HepG2 (cell line): ENCODE measurements around the gene EEF1E1. TPM values are rescaled to one million over a fixed set of nuclear protein-coding genes. Genes with fewer than 3 reads are reported as not detected.

ENCODE experiments used
- ISL2 ChIP-seq: sonication (generic); formaldehyde crosslinking; IDR thresholded peaks from 2 replicates; pipeline ENCODE4 v1.5.0; 2020; ENCODE audit warnings: missing genetic modification reagents
- JUN ChIP-seq: sonication (generic); formaldehyde crosslinking; IDR thresholded peaks from 2 replicates; pipeline ENCODE4 v1.4.0; 2020; ENCODE audit warnings: mild to moderate bottlenecking, missing genetic modification reagents
- LCORL ChIP-seq, 2 experiments: fragments of 450-650 bp in 1 of 2; sonication (generic) in 1 of 2; formaldehyde crosslinking in 1 of 2; IDR thresholded peaks; 2 replicates each; pipeline versions ENCODE4 v1.5.0 to v1.6.1; 2017 to 2020; ENCODE audit warnings: antibody characterized with exemption in 1 of 2, missing genetic modification reagents in 1 of 2
- MAFG ChIP-seq: sonication (generic); formaldehyde crosslinking; IDR thresholded peaks from 2 replicates; pipeline ENCODE4 v1.5.1; 2020; ENCODE audit warnings: mild to moderate bottlenecking, missing genetic modification reagents
- MTA3 ChIP-seq: sonication (generic); formaldehyde crosslinking; IDR thresholded peaks from 2 replicates; pipeline ENCODE4 v1.4.0; 2020; ENCODE audit warnings: missing genetic modification reagents
- MTF2 ChIP-seq: sonication (generic); formaldehyde crosslinking; IDR thresholded peaks from 2 replicates; pipeline ENCODE4 v1.5.0; 2020; ENCODE audit warnings: missing genetic modification reagents, borderline replicate concordance
- RBM22 ChIP-seq: fragments of 200-400 bp; formaldehyde crosslinking; optimal IDR thresholded peaks from 2 replicates; pipeline ENCODE3; 2017; ENCODE audit warnings: mild to moderate bottlenecking, low read length, moderate library complexity
- SNAI1 ChIP-seq: sonication (generic); formaldehyde crosslinking; IDR thresholded peaks from 2 replicates; pipeline ENCODE4 v1.5.0; 2020; ENCODE audit warnings: mild to moderate bottlenecking, missing genetic modification reagents, borderline replicate concordance
- TARDBP ChIP-seq: sonication (generic); formaldehyde crosslinking; IDR thresholded peaks from 2 replicates; pipeline ENCODE4 v1.8.0; 2022; ENCODE audit warnings: mild to moderate bottlenecking, missing genetic modification reagents
- TEAD3 ChIP-seq: optimal IDR thresholded peaks from 2 replicates; pipeline ENCODE3; 2016; ENCODE audit warnings: borderline replicate concordance
- YEATS2 ChIP-seq: sonication (generic); formaldehyde crosslinking; IDR thresholded peaks from 2 replicates; pipeline ENCODE4 v1.4.0; 2020; ENCODE audit warnings: missing genetic modification reagents, borderline replicate concordance
- ZMYM4 ChIP-seq: sonication (generic); formaldehyde crosslinking; IDR thresholded peaks from 2 replicates; pipeline ENCODE4 v1.8.1; 2023; ENCODE audit warnings: mild to moderate bottlenecking, missing genetic modification reagents
- ZNF20 ChIP-seq: sonication (generic); formaldehyde crosslinking; IDR thresholded peaks from 2 replicates; pipeline ENCODE4 v1.4.0; 2020; ENCODE audit warnings: mild to moderate bottlenecking, moderate library complexity, missing genetic modification reagents
- ZNF337 ChIP-seq: sonication (generic); formaldehyde crosslinking; IDR thresholded peaks from 2 replicates; pipeline ENCODE4 v1.5.1; 2020; ENCODE audit warnings: missing genetic modification reagents, low read depth, mild to moderate bottlenecking, borderline replicate concordance
- ZNF33A ChIP-seq: sonication (generic); formaldehyde crosslinking; IDR thresholded peaks from 2 replicates; pipeline ENCODE4 v1.5.1; 2020; ENCODE audit warnings: missing genetic modification reagents, mild to moderate bottlenecking, moderate library complexity, borderline replicate concordance
- ZNF546 ChIP-seq: sonication (generic); formaldehyde crosslinking; conservative IDR thresholded peaks from 2 replicates; pipeline ENCODE4 v1.8.1; 2023; ENCODE audit warnings: mild to moderate bottlenecking, missing genetic modification reagents
- ZNF775 ChIP-seq: sonication (generic); formaldehyde crosslinking; IDR thresholded peaks from 2 replicates; pipeline ENCODE4 v1.4.0; 2020; ENCODE audit warnings: missing genetic modification reagents, mild to moderate bottlenecking, moderate library complexity, borderline replicate concordance
- polyA plus RNA-seq, 8 experiments: library from polyadenylated mRNA; depleted of rRNA in 3 of 8; stranded (reverse) in 7 of 8; unstranded in 1 of 8; fragments of >200 nt; fragmentation: Illumina TruSeq in 4 of 8; extraction: Trizol in 4 of 8; gene quantifications; 2 replicates each; pipeline versions ENCODE4 v1.2.1 to v1.2.3, GENCODE V29; 2011 to 2016; ENCODE audit warnings: low read depth in 4 of 8, missing spikeins in 1 of 8, mixed read lengths in 1 of 8; ENCODE audit not compliant: insufficient read depth in 1 of 8
- total RNA-seq, 5 experiments: library from RNA; depleted of rRNA; stranded (reverse); fragments of >200 nt; fragmentation: Illumina TruSeq; extraction: Trizol; gene quantifications; 2 replicates each; pipeline ENCODE4 v1.2.3, GENCODE V29; 2016; ENCODE audit warnings: low read depth in 1 of 5
- TF ChIP-seq, protein P1 (sequence below): sonication (generic); formaldehyde crosslinking; IDR thresholded peaks from 2 replicates; pipeline ENCODE4 v1.5.0; 2020; ENCODE audit warnings: missing genetic modification reagents, mild to moderate bottlenecking, borderline replicate concordance
- TF ChIP-seq, protein P2 (sequence below): sonication (generic); formaldehyde crosslinking; IDR thresholded peaks from 2 replicates; pipeline ENCODE4 v1.9.0; 2021; ENCODE audit warnings: missing genetic modification reagents, borderline replicate concordance
- TF ChIP-seq, protein P3 (sequence below): sonication (generic); formaldehyde crosslinking; IDR thresholded peaks from 2 replicates; pipeline ENCODE4 v1.4.0; 2020; ENCODE audit warnings: missing genetic modification reagents, mild to moderate bottlenecking, borderline replicate concordance
- TF ChIP-seq, protein P4 (sequence below): fragments of 450-650 bp; IDR thresholded peaks from 2 replicates; pipeline ENCODE4 v1.6.1; 2016

Gene EEF1E1
- total and polyA plus RNA-seq, 2 of the 13 experiments (the other 11 are each of a cell fraction or from before 2014, with no cell fraction given): 128 to 188 TPM

DNA sequence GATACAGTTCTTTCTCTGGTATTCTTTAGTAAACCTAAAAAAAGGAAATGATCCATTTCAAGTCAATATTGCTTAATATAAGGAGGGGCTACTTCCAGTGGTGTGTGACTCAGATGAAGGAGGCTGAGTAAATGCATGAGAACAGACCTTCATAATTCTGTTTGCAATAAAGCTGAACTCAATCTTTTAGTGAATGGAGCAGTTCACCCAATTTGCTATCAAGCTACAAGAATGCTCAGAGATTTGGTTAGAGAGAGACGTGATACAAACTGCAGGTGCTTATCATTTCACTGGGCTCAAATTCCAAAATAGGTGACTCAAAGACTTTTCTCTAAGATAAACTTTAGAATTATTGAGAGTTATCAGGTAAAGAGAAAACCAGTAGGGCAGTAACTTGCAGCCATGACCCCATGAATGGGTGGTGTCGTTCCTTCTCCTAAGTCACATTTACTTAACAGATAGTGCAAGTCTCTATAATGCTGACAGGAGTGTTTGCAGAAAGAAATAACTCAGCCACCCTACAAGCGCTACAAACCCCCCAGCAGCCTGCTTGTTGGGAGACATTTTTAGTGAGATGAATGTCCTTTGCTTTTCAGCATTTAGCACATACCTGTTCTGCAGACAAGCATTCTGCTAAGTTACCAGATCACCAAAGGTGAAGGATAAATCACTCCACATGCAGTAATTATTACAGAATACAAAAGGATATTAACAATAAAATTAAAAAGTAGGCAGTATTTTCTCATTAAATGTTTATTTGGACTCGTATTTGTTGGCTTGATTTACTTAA is 21.8 kb downstream of the EEF1E1 start (continued):
- TF ChIP-seq, protein P1, sequence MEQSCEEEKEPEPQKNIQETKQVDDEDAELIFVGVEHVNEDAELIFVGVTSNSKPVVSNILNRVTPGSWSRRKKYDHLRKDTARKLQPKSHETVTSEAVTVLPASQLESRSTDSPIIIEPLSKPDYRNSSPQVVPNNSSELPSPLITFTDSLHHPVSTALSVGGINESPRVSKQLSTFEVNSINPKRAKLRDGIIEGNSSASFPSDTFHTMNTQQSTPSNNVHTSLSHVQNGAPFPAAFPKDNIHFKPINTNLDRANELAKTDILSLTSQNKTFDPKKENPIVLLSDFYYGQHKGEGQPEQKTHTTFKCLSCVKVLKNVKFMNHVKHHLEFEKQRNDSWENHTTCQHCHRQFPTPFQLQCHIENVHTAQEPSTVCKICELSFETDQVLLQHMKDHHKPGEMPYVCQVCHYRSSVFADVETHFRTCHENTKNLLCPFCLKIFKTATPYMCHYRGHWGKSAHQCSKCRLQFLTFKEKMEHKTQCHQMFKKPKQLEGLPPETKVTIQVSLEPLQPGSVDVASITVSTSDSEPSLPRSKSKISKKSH: no peak
- TF ChIP-seq YEATS2 (CRISPR knock-in tag) (no peak), MTA3 (CRISPR knock-in tag) (no peak), ZNF33A (CRISPR knock-in tag) (no peak), LCORL (IDR thresholded peaks at IDR 0.05) (no peak), LCORL (CRISPR knock-in tag; IDR thresholded peaks at IDR 0.05) (no peak), SNAI1 (CRISPR knock-in tag) (no peak), RBM22 (no peak), ZNF546 (no peak), MTF2 (CRISPR knock-in tag) (no peak), ZNF20 (no peak), ZNF775 (no peak), MAFG (CRISPR knock-in tag) (no peak), TEAD3 (CRISPR knock-in tag) (peak; percentile 7), ZNF337 (CRISPR knock-in tag) (no peak), ISL2 (no peak), JUN (no peak), TARDBP (CRISPR knock-in tag) (peak; percentile 39; the same call in 1 of the 2 replicates), ZMYM4 (CRISPR knock-in tag) (no peak)
- TF ChIP-seq, protein P2, sequence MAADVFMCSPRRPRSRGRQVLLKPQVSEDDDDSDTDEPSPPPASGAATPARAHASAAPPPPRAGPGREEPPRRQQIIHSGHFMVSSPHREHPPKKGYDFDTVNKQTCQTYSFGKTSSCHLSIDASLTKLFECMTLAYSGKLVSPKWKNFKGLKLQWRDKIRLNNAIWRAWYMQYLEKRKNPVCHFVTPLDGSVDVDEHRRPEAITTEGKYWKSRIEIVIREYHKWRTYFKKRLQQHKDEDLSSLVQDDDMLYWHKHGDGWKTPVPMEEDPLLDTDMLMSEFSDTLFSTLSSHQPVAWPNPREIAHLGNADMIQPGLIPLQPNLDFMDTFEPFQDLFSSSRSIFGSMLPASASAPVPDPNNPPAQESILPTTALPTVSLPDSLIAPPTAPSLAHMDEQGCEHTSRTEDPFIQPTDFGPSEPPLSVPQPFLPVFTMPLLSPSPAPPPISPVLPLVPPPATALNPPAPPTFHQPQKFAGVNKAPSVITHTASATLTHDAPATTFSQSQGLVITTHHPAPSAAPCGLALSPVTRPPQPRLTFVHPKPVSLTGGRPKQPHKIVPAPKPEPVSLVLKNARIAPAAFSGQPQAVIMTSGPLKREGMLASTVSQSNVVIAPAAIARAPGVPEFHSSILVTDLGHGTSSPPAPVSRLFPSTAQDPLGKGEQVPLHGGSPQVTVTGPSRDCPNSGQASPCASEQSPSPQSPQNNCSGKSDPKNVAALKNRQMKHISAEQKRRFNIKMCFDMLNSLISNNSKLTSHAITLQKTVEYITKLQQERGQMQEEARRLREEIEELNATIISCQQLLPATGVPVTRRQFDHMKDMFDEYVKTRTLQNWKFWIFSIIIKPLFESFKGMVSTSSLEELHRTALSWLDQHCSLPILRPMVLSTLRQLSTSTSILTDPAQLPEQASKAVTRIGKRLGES (CRISPR knock-in tag): no peak
- TF ChIP-seq, protein P3, sequence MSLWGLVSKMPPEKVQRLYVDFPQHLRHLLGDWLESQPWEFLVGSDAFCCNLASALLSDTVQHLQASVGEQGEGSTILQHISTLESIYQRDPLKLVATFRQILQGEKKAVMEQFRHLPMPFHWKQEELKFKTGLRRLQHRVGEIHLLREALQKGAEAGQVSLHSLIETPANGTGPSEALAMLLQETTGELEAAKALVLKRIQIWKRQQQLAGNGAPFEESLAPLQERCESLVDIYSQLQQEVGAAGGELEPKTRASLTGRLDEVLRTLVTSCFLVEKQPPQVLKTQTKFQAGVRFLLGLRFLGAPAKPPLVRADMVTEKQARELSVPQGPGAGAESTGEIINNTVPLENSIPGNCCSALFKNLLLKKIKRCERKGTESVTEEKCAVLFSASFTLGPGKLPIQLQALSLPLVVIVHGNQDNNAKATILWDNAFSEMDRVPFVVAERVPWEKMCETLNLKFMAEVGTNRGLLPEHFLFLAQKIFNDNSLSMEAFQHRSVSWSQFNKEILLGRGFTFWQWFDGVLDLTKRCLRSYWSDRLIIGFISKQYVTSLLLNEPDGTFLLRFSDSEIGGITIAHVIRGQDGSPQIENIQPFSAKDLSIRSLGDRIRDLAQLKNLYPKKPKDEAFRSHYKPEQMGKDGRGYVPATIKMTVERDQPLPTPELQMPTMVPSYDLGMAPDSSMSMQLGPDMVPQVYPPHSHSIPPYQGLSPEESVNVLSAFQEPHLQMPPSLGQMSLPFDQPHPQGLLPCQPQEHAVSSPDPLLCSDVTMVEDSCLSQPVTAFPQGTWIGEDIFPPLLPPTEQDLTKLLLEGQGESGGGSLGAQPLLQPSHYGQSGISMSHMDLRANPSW (CRISPR knock-in tag): no peak
- TF ChIP-seq, protein P4, sequence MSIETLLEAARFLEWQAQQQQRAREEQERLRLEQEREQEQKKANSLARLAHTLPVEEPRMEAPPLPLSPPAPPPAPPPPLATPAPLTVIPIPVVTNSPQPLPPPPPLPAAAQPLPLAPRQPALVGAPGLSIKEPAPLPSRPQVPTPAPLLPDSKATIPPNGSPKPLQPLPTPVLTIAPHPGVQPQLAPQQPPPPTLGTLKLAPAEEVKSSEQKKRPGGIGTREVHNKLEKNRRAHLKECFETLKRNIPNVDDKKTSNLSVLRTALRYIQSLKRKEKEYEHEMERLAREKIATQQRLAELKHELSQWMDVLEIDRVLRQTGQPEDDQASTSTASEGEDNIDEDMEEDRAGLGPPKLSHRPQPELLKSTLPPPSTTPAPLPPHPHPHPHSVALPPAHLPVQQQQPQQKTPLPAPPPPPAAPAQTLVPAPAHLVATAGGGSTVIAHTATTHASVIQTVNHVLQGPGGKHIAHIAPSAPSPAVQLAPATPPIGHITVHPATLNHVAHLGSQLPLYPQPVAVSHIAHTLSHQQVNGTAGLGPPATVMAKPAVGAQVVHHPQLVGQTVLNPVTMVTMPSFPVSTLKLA: no peak
